Adrenal gland (tissue), 5 donors: ENCODE measurements around the gene RPL10.

Experiments used
- CTCF ChIP-seq, 6 experiments: fragments of 450-650 bp in 4 of 6; fragments of 200-600 bp in 2 of 6; sonication (generic) in 1 of 6; IDR thresholded peaks; 1 replicate in 5 of 6; 2 replicates in 1 of 6; pipeline versions ENCODE4 v1.5.1 to v1.8.0; 2016 to 2021; ENCODE audit warnings: antibody characterized with exemption in 6 of 6, mild to moderate bottlenecking in 2 of 6, moderate library complexity in 1 of 6
- POLR2A ChIP-seq, 2 donors: fragments of 450-650 bp; IDR thresholded peaks; one replicate each; pipeline ENCODE4 v1.6.1; 2017; ENCODE audit warnings: antibody characterized with exemption in 2 of 2, mild to moderate bottlenecking in 2 of 2, moderate library complexity in 1 of 2
- donor health status: DM: no; HTN: no; CAD: no.

DNA sequence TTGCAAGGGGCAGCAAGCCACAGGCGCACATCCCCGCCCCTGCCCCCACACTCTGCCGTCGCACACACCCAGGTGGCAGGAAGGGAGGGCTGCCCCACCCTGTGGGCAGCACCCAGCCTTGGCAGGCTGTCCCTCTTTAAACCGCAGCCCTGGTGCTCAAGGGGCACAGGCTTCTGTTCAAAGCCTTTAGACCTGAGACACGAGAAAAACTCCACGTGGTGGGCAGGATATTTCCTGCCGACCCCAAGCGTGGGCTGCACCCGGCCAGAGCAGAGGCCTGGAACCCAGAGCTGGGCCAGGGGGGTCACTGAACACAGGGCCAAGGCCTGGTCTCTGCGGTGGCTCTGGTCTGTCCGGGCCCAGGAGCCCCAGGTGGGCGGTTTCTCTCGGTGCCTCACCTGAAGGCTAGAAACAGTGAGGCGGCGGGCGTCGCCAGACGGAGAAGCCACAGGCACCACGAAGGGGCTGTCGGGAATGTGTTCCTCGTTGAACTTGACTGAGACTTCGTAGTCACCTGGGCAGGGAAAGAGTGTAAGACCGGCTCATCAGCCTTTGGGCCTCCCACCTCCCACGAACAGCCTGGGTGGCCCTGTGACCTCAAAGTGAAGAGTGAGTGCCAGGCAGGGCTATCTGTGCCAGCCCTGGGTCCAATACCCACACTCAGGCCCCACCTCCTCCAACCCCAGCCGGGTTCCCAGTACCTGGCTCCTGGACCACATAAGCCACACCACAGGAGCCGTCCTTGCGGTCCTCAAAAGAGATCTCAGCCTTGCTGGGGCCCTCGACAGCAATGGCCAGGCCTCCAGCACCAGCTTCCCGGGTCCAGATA lies 46.8 kb upstream of the RPL10 start:
- TF ChIP-seq CTCF (IDR thresholded peaks at IDR 0.05) (no peak), POLR2A (IDR thresholded peaks at IDR 0.05) (no peak)
